ENCODE measurements around the gene PREB.
"Not testable (repeated sequence)": the region's sequence is repeated elsewhere in the genome, so short reads cannot be mapped to it uniquely, and the experiment has no call there.

PREB gene, protein sequence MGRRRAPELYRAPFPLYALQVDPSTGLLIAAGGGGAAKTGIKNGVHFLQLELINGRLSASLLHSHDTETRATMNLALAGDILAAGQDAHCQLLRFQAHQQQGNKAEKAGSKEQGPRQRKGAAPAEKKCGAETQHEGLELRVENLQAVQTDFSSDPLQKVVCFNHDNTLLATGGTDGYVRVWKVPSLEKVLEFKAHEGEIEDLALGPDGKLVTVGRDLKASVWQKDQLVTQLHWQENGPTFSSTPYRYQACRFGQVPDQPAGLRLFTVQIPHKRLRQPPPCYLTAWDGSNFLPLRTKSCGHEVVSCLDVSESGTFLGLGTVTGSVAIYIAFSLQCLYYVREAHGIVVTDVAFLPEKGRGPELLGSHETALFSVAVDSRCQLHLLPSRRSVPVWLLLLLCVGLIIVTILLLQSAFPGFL

DNA sequence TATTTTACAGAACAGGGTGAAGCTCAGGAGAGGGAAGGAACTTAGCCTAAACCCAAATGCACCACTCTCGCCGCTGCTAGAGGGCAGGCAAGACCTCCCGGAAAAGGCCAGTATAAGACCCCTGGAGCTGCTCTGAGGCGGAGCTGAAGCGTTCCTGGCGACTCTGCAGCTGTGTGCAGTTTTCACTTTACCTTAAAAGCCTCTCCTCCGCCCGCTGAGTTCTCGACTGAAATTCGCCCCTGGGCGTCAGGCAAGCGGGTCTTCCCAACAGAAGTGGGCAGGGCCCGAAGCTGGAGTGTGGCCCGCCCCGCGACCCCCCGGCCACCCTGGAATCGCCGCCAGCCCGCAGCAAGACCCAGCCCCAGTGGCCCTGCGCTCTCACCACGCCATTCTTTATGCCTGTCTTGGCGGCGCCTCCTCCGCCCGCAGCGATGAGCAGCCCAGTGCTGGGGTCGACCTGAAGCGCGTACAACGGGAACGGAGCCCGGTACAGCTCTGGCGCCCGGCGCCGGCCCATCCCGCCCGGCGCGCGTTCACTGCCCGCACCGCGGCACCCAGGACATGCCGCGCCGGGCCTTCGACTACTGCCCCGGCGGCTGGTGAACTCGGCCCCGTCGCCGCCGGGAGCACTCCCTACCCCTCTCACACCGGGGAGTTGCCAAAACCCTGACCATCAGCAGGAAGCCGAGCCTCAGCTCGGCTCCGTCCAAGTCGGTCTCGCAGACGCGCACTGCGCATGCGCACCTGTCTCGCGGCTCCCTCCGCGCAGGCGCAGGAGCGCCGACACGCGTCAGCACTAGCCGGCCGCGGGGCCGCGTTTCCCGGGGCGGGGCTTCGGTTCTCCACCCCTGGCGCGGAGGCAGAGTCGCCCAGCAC is at the start of gene PREB:
Gene PREB (minus strand): TSS at position 732 of the 876 bp plus-strand sequence. CDS start 215 bp downstream, at position 517.
- DNase-seq (peak; percentile 99), ATAC-seq (replicated peaks) (peak; percentile 94 to 95)
- H3K4me3 Mint-ChIP-seq = peak within 1 kb of the TSS; percentile 89 to 95
- H3K36me3 Mint-ChIP-seq = peaks cover 23 to 36% of the 10 kb centered on the region in 2 donors
- peak within 1 kb of the TSS; percentile 98 for H3K27ac Mint-ChIP-seq
- H3K27me3 Mint-ChIP-seq = no peaks in the 10 kb centered on the region
- peaks cover 20 to 43% of the 10 kb centered on the region in 2 donors for H3K4me1 Mint-ChIP-seq
- no peaks in the 10 kb centered on the region for H3K9me3 Mint-ChIP-seq

DNA sequence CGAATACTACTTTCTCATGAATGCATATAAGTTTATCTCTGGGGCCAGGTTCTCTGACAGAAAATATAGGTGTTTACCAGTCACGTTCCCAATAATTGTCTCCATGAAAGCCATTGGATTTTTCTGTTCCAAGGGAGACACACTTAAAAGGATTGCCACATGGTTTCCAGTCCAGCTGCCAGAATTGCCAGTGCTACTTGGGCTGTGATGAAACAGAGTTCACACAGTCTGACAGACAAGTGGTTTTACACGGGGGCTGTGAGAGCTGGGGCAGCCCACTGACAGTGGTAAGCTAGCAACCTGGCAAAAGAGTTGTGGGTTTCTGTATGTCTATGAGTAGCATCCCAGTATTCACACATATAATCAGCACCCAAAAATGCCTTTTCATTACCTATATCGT is 49.7 kb upstream of the PREB start:
- no peak for DNase-seq
- Mint-ChIP-seq H3K27me3 (peaks cover 22 to 48% of the 10 kb centered on the region in 2 donors), H3K36me3 (no peaks in the 10 kb centered on the region), H3K27ac (no peak overlapping the region), H3K4me3 (no peak overlapping the region), H3K9me3 (no peaks in the 10 kb centered on the region), H3K4me1 (no peaks in the 10 kb centered on the region)
- no peak for ATAC-seq (replicated peaks)

DNA sequence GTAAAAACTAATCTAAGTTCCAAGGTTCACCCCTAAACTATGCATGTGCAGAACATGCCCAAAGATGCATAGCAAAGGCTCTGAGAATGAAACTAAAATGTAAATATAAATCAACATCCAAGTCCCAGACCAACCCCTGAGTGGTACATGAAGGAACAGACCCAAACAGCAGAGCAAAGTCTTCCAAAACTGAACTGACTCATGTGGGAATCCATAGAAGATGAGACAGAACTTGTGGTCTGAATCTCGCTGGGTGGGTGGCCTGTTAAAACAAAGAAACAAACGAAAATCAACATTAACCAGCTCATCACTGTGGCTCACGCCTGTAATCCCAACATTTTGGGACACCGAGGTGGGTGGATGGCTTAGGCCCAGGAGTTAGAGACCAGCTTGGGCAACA is 47.9 kb upstream of the PREB start:
- Mint-ChIP-seq H3K9me3 (no peaks in the 10 kb centered on the region), H3K36me3 (no peaks in the 10 kb centered on the region)

DNA sequence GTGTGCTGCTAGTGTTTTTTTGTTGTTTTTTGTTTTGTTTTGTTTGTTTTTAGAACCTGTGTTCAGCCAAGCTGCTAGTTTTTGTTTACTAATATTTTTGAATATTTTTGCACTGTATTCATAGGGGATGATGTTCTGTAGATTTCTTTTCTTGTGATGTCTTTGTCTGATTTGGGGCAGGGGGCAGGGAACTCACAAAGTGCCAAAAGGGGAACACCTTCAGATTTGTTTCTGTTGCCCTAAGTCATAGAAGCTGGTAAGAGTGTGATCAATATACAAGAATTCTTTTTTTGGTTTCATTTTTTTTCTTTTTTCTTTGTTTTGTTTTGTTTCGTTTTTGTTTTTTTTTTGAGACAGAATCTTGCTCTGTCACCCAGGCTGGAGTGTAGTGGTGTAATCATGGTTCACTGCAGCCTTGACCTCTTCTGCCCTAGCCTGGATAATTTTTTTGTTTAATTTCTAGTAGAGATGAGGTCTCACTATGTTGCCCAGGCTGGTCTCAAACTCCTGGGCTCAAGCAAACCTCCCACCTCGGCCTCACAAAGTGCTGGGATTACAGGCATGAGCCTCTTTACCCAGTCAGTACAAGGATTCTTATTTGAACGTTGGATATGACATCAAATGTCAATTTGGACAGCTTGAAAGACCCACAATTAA is 45.0 kb upstream of the PREB start:
- H3K27me3 Mint-ChIP-seq = peaks cover 27 to 42% of the 10 kb centered on the region in 2 donors
- H3K4me3 Mint-ChIP-seq = no peak overlapping the region
- no peak for DNase-seq
- no peaks in the 10 kb centered on the region for H3K4me1 Mint-ChIP-seq
- no peak for ATAC-seq (replicated peaks)
- no peaks in the 10 kb centered on the region for H3K9me3 Mint-ChIP-seq
- H3K36me3 Mint-ChIP-seq = no peaks in the 10 kb centered on the region
- H3K27ac Mint-ChIP-seq = no peak overlapping the region

More for the DNA sequence above, 47.9 kb upstream of the PREB start:
- no peaks in the 10 kb centered on the region for H3K4me1 Mint-ChIP-seq
- no peak overlapping the region for H3K4me3 Mint-ChIP-seq
- DNase-seq (no peak), ATAC-seq (replicated peaks) (no peak)
- peaks cover 22 to 42% of the 10 kb centered on the region in 2 donors for H3K27me3 Mint-ChIP-seq
- H3K27ac Mint-ChIP-seq = no peak overlapping the region

DNA sequence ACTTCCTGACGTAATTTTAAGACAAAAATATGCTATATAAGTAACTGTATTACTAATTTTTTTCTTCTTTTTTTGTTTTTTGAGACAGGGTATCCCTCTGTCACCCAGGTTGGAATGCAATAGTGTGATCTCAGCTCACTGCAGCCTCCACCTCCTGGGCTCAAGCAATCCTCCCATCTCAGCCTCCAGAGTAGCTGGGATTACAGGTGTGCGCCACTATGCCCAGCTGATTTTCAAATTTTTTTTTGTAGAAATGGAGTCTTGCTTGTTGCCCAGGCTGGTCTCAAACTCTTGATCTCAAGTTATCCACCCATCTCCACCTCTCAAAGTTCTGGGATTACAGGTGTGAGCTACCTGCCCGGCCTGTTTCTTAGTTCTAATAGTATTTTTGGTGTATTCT is 44.0 kb upstream of the PREB start:
- Mint-ChIP-seq H3K36me3 (no peaks in the 10 kb centered on the region), H3K27me3 (peaks cover 27 to 37% of the 10 kb centered on the region in 2 donors)

DNA sequence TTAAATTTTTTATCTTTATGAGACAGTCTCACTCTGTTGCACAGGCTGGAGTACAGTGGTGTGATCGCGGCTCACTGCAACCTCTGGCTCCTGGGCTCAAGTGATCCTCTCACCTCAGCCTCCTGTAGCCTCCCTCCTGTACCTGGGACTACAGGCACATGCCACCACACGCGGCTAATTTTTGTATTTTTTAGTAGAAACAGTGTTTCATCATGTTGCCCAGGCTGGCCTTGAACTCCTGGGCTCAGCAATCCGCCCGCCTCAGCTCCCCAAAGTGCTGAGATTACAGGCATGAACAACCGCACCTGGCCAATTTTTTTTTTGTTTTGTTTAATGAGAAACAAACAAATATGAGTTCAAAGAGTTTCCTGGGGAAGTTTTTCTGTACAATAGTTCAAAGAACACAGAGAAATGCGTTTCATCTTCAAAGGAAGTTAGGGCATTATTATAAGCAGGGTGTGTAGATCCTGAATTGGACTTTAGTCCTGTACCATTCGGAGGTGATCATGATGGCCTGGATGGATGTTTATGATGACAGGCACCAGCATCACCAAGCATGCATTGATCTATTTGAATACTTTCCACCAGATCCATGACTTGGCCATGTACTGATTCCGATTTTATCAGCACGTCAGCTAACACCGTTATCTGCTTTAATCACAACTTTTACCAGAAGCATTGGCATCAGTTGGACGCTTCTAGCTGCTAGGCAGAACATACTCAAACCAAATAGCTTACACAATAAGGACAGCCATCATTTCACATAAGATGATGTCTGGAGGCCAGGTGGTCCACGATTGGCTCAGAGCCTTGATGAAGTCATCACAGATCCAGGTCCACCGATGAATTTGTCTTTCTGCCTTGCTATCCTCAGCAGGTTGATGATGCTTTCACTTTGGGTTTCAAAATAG is 43.3 kb upstream of the PREB start:
- DNase-seq (no peak), ATAC-seq (replicated peaks) (no peak)
- H3K36me3 Mint-ChIP-seq = no peaks in the 10 kb centered on the region
- H3K9me3 Mint-ChIP-seq = no peaks in the 10 kb centered on the region
- peaks cover 0 to under 1% of the 10 kb centered on the region in 2 donors for H3K4me1 Mint-ChIP-seq
- peaks cover 27 to 32% of the 10 kb centered on the region in 2 donors for H3K27me3 Mint-ChIP-seq
- no peak overlapping the region for H3K4me3 Mint-ChIP-seq
- H3K27ac Mint-ChIP-seq = no peak overlapping the region

More for the DNA sequence above, 44.0 kb upstream of the PREB start:
- DNase-seq = no peak
- H3K4me1 Mint-ChIP-seq = no peaks in the 10 kb centered on the region
- H3K27ac Mint-ChIP-seq = no peak overlapping the region
- H3K4me3 Mint-ChIP-seq = no peak overlapping the region
- H3K9me3 Mint-ChIP-seq = no peaks in the 10 kb centered on the region
- ATAC-seq (replicated peaks) = no peak

DNA sequence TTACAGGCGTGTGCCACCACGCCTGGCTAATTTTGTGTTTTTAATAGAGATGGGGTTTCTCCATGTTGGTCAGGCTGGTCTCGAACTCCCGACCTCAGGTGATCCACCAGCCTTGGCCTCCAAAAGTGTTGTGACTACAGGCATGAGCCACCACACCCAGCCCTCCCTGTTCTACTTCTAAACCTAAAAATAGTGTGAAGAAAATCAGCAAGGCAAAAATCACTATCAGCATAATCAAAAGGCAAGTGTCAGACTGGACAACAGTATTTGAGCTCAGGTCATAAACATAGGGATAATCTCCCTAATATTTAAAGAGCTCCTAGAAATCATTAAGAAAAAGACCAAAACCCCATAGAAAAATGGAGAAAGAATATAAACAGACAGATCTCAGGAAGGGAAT is 41.3 kb upstream of the PREB start:
- not testable (repeated sequence) for H3K4me3 Mint-ChIP-seq; DNase-seq; H3K36me3 Mint-ChIP-seq; H3K9me3 Mint-ChIP-seq; H3K27ac Mint-ChIP-seq; ATAC-seq (replicated peaks); H3K4me1 Mint-ChIP-seq
- peaks cover 12 to 14% of the 10 kb centered on the region in 2 donors for H3K27me3 Mint-ChIP-seq

DNA sequence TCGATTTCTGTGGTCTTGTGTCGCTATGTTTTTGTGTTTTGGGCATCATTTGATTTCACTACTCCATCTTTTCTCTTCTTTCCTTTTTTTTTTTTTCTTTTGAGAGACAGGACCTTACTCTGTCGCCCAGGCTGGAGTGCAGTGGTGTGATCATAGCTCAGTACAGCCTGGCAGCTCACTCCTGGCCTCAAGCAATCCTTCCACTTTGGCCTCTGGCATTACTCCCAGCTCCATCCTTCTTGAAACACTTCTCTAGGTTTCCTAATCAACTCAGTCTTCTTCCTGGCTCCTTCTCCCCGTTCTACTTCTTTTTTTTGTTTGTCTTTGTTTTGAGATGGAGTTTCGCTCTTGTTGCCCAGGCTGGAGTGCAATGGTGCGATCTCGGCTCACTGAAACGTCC is 40.9 kb upstream of the PREB start:
- no peak overlapping the region for H3K27ac Mint-ChIP-seq
- H3K27me3 Mint-ChIP-seq = peaks cover 10 to 11% of the 10 kb centered on the region in 2 donors
- DNase-seq = no peak
- no peak for ATAC-seq (replicated peaks)
- H3K4me3 Mint-ChIP-seq = no peak overlapping the region
- no peaks in the 10 kb centered on the region for H3K36me3 Mint-ChIP-seq
- H3K9me3 Mint-ChIP-seq = no peaks in the 10 kb centered on the region
- peaks cover 5 to 11% of the 10 kb centered on the region in 2 donors for H3K4me1 Mint-ChIP-seq

DNA sequence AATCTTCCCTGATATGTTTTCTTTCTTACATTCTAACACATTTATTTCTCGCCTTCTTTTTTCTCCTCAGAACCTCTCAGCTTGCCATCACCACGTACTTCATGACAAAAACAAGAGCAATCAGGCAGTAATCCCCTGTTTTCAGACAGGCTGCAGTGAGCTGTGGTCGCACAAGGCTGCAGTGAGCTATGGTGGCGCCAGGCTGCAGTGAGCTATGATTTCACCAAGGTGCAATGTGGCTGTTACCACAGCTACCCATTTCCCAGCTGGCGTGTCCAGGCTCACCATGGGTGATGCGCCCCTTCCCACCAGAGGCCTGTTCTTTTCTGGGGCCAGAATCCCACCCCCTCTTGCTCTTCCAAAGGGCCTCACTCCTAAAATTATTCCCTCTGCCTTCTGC is 40.2 kb upstream of the PREB start:
- DNase-seq (no peak), ATAC-seq (replicated peaks) (no peak)
- Mint-ChIP-seq H3K4me1 (peaks cover 5 to 18% of the 10 kb centered on the region in 2 donors), H3K27ac (no peak overlapping the region), H3K9me3 (no peaks in the 10 kb centered on the region), H3K36me3 (no peaks in the 10 kb centered on the region), H3K27me3 (peaks cover 5 to 10% of the 10 kb centered on the region in 2 donors), H3K4me3 (no peak overlapping the region)

DNA sequence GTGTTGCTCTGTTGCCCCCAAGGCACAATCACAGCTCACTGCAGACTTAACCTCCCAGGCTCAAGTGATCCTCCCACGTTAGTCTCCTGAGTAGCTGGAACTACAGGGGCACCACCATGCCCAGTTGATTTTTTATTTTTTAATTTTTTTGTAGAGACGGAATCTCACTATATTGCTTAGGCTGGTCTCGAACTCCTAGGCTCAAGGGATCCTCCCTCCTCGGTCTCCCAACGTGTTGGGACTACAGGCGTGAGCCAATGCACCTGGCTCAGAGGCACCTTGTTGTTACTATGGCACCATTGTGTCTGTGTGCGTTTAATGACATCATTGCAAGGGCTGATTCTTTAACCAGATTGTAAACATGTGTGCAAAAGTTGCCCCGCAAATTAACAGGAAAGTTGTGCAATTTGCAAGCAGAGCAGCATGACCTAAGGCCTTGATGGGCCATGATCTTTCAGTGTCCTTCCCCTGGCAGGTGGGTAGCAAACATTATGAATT is 37.0 kb upstream of the PREB start:
- no peaks in the 10 kb centered on the region for H3K36me3 Mint-ChIP-seq
- H3K27ac Mint-ChIP-seq = no peak overlapping the region
- H3K4me3 Mint-ChIP-seq = no peak overlapping the region
- peaks cover 5 to 19% of the 10 kb centered on the region in 2 donors for H3K4me1 Mint-ChIP-seq
- H3K27me3 Mint-ChIP-seq = peaks cover 0 to 2% of the 10 kb centered on the region in 2 donors
- no peak for ATAC-seq (replicated peaks)
- no peaks in the 10 kb centered on the region for H3K9me3 Mint-ChIP-seq
- no peak for DNase-seq

DNA sequence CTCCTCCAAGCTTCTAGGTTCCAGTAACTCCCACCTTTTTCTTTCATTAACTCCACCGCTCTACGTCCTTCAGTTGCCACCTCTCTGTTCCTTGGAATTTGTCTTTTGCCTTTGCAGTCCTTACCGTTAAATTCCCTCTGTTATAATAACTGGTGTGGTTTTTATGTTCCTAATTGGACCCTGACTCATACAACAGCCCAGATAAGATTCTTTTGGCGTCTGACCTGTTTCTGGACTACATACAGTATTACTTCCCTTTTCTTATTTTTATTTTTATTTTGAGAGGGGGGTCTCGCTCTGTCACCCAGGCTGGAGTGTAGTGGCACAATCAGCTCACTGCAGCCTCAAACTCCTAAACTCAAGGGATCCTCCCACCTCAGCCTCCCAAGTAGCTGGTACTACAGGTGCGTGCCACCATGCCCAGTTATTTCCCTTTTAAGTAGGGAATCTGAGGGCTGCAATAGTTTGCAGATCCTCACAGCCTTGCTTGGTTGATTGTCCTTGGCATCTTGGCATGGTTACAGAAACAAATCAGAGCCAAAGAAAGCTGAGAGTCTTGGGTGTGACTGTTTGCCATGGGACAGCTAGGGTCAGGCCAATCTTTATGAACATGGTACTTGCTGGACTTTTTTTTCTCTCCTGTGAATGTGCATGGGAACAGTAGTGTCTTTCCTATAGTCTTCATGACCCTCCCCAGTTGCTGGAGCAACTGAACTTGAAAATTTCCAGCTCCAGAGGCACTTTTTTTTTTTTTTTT is 36.3 kb upstream of the PREB start:
- Mint-ChIP-seq H3K27ac (no peak overlapping the region), H3K36me3 (no peaks in the 10 kb centered on the region), H3K27me3 (no peaks in the 10 kb centered on the region), H3K4me1 (peaks cover 5 to 19% of the 10 kb centered on the region in 2 donors), H3K4me3 (no peak overlapping the region), H3K9me3 (no peaks in the 10 kb centered on the region)
- DNase-seq = no peak
- peak; percentile 66 to 77 for ATAC-seq (replicated peaks)

DNA sequence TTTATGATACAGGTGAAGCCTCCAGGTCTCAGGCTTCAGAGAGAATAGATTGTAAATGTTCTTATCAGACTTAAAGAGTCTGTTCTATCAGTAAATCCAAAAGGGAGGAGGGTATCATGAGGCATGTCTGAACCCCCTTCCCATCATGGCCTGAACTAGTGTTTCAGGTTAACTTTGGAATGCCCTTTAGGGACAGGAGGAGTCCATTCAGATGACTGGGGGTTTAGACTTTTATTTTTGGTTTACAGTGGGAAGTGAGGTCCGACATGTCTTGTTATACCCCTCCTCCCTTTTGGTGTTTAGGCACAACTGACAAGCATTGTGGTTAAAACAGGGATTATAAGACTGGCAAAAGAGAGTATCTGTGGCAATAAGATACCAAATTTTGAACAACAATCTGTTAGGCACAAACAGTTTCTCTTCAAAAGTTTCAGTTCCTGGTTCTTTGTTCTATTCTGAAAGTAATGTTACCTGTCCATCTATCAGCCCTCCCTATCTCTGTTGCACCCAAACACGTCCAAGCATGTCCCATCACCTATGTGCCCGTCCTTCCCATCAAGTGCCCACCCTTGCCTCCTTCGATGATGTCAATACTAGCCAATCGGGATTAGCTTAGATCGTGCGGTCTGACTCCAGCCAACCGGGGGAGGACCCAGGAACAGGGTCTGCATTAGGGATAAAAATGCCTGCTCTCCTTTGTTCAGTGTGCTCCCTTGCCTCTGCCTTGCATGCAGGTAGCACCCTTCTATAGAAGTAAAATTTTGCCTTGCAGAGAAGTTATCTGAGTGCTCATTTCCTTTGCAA is 30.7 kb upstream of the PREB start:
- H3K36me3 Mint-ChIP-seq = no peaks in the 10 kb centered on the region
- ATAC-seq (replicated peaks) = peak; percentile 62 to 69

More for the DNA sequence above, 30.7 kb upstream of the PREB start:
- H3K27me3 Mint-ChIP-seq = no peaks in the 10 kb centered on the region
- peaks cover 11 to 31% of the 10 kb centered on the region in 2 donors for H3K4me1 Mint-ChIP-seq
- no peak for DNase-seq
- peak overlapping the region; percentile 20 for H3K27ac Mint-ChIP-seq
- no peaks in the 10 kb centered on the region for H3K9me3 Mint-ChIP-seq
- no peak overlapping the region for H3K4me3 Mint-ChIP-seq

Data from stimulated activated naive B cell treated with anti-CD40 and anti-IgM and Interleukin-4, amounts not matched to agents 10 μg/mL and 1 μg/mL and 100 μg/mL, for 72 hours (primary cell).